HepG2 (cell line): ENCODE data around the gene ATP2B2.

Experiments used
- ARNT ChIP-seq: fragments of 450-650 bp; IDR thresholded peaks from 2 replicates; pipeline ENCODE4 v1.6.1; 2017
- FOXJ3 ChIP-seq: sonication (generic); formaldehyde crosslinking; IDR thresholded peaks from 2 replicates; pipeline ENCODE4 v1.4.0; 2020; ENCODE audit warnings: missing genetic modification reagents, mild to moderate bottlenecking, borderline replicate concordance
- KDM4B ChIP-seq: sonication (generic); formaldehyde crosslinking; IDR thresholded peaks from 2 replicates; pipeline ENCODE4 v1.4.0; 2020; ENCODE audit warnings: missing genetic modification reagents
- NFRKB ChIP-seq: fragments of 450-650 bp; IDR thresholded peaks from 2 replicates; pipeline ENCODE4 v1.6.1; 2017
- POLR2AphosphoS5 ChIP-seq: IDR thresholded peaks from 2 replicates; pipeline ENCODE4 v1.6.1; 2012; ENCODE audit warnings: low read depth, low read length
- SP4 ChIP-seq: sonication (generic); formaldehyde crosslinking; IDR thresholded peaks from 2 replicates; pipeline ENCODE4 v1.8.1; 2023; ENCODE audit warnings: mild to moderate bottlenecking, missing genetic modification reagents
- TF ChIP-seq, protein P1 (sequence below): sonication (generic); formaldehyde crosslinking; IDR thresholded peaks from 2 replicates; pipeline ENCODE4 v1.5.0; 2020; ENCODE audit warnings: mild to moderate bottlenecking, missing genetic modification reagents, moderate library complexity

DNA sequence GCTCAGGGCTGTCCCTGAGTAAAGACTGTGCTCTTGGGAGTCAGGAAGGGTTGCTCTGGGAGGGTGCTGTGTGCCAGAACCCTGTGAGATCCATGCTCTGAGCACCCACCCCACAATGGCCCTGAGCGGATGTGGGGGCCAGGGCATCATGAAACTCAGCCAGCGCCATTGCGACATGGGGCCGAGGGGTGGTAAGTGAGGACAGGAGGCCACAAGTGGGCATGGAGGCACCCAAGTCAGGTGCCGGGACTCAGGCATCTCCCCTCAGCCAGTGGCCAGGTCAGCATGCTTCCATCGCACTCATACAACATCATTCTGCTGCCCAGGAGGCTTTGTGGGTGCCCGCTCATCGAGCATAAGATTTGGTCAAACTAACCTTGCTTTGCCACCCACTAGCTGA lies 19.6 kb downstream of the ATP2B2 start:
- TF ChIP-seq FOXJ3 (no peak), KDM4B (CRISPR knock-in tag) (no peak), POLR2AphosphoS5 (no peak), SP4 (CRISPR knock-in tag) (no peak), NFRKB (no peak), ARNT (no peak)
- TF ChIP-seq, protein P1, sequence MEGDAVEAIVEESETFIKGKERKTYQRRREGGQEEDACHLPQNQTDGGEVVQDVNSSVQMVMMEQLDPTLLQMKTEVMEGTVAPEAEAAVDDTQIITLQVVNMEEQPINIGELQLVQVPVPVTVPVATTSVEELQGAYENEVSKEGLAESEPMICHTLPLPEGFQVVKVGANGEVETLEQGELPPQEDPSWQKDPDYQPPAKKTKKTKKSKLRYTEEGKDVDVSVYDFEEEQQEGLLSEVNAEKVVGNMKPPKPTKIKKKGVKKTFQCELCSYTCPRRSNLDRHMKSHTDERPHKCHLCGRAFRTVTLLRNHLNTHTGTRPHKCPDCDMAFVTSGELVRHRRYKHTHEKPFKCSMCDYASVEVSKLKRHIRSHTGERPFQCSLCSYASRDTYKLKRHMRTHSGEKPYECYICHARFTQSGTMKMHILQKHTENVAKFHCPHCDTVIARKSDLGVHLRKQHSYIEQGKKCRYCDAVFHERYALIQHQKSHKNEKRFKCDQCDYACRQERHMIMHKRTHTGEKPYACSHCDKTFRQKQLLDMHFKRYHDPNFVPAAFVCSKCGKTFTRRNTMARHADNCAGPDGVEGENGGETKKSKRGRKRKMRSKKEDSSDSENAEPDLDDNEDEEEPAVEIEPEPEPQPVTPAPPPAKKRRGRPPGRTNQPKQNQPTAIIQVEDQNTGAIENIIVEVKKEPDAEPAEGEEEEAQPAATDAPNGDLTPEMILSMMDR (CRISPR knock-in tag), result no peak
